ENCODE measurements around the gene SLC46A2. TPM values are rescaled to one million over a fixed set of nuclear protein-coding genes. Genes with fewer than 3 reads are reported as not detected.

SLC46A2 gene
- total RNA-seq = not detected

DNA sequence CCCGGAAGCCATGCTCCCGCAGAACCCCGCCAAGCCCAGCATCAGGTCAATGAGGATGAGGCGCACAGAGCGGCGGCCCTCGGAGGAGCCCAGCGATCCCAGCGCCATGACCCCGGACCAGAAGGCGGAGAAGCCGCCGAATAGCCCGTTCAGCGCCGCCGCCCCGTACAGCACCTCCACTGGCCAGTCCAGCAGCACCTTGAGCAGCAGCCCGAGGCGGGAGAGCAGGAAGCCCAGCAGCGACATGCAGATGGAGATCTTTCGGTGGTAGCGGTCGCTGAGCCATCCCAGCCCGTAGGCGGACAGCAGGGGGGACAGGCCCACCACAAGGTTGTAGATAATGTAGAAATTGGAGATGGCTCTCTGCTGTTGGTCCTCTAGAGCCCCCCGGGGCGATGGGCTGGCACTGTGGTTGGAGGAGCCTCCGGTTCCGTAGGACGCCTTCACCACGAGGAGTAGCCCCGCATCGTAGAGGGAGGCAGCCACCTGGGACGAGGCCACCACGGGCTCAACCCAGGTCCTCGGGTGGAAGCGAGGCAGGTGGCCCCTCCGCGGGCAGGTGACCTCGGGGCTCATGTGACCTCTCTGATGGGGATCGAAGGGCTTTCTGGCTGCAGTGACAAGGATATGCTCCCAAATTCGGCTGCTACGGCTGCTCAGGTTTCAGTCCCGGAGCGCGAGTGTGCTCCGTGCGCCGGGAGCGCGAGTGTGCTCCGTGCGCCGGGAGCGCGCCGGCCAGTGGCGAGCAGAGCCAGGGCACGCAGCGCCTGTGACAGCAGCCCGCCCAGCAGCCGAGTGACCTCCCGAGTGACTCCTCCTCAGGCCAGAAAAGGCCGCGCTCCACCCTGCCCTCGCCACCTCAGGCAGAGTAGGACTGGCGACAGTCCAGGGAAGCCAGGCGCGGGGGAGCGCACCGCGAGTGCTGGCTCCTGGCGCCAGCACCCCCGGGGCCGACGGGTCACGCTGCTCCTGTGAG, at the start of gene SLC46A2:
Gene SLC46A2, minus strand, starts transcription at position 771 of the 976 bp plus-strand sequence. Its CDS starts 195 bp downstream, at position 576.

Other genes with a start within 250 kb of the SLC46A2 start
- gene INIP, start 172.8 kb downstream of the SLC46A2 start, total RNA-seq = 25.4 TPM
- gene SNX30, start 140.1 kb downstream of the SLC46A2 start, total RNA-seq = 29.7 TPM
- gene ZNF883, start 121.3 kb upstream of the SLC46A2 start, total RNA-seq = 75.4 TPM
- 30.7 TPM for gene ZFP37, start 165.8 kb upstream of the SLC46A2 start, total RNA-seq

Measured in parietal lobe (tissue), 1 donor.